ENCODE data around the gene UBE2U. TPM values are rescaled to one million over a fixed set of nuclear protein-coding genes. Genes with fewer than 3 reads are reported as not detected.

Gene UBE2U
- total and polyA plus RNA-seq, 9 donors = not detected

GRCh38 chr1:64231153-64231552 is 27.7 kb downstream of the UBE2U start:
- Histone ChIP-seq H3K9me3 (no peaks in the 10 kb centered on the region), H3K27ac (no peak overlapping the region), H3K4me3 (no peak overlapping the region), H3K4me1 (ENCODE audit: insufficient read depth) (no peaks in the 10 kb centered on the region), H3K36me3 (no peaks in the 10 kb centered on the region), H3K27me3 (no peaks in the 10 kb centered on the region)
- TF ChIP-seq CTCF (IDR thresholded peaks at IDR 0.05) = no peak
- TF ChIP-seq EP300 (IDR thresholded peaks at IDR 0.05) = no peak
- no peak for TF ChIP-seq POLR2A (IDR thresholded peaks at IDR 0.05)
- intact Hi-C loops (cut with DNase I) = no loop called here
- WGBS, 3 donors = 57 to 74% (median 58%) methylated on average over 4 of the region's 4 CpGs
- no peak for DNase-seq

- TF ChIP-seq POLR2A (IDR thresholded peaks at IDR 0.05) (no peak), CTCF (IDR thresholded peaks at IDR 0.05) (no peak), EP300 (IDR thresholded peaks at IDR 0.05) (no peak)
Observed at GRCh38 chr1:64231654-64232053, 28.2 kb downstream of the UBE2U start.

GRCh38 chr1:64234714-64235113 is 31.3 kb downstream of the UBE2U start:
- Histone ChIP-seq H3K36me3 (no peaks in the 10 kb centered on the region), H3K4me3 (no peak overlapping the region), H3K27me3 (no peaks in the 10 kb centered on the region), H3K9me3 (no peaks in the 10 kb centered on the region), H3K4me1 (ENCODE audit: insufficient read depth) (no peaks in the 10 kb centered on the region), H3K27ac (no peak overlapping the region)
- intact Hi-C loops (cut with DNase I) = no loop called here
- TF ChIP-seq CTCF (IDR thresholded peaks at IDR 0.05) = no peak
- no peak for TF ChIP-seq POLR2A (IDR thresholded peaks at IDR 0.05)
- TF ChIP-seq EP300 (IDR thresholded peaks at IDR 0.05) = no peak
- DNase-seq = no peak

More at GRCh38 chr1:64231654-64232053, 28.2 kb downstream of the UBE2U start:
- DNase-seq = no peak
- no peaks in the 10 kb centered on the region for H3K36me3 ChIP-seq
- H3K27ac ChIP-seq = no peak overlapping the region
- intact Hi-C loops (cut with DNase I) = no loop called here
- H3K27me3 ChIP-seq = no peaks in the 10 kb centered on the region
- no peaks in the 10 kb centered on the region for H3K4me1 ChIP-seq (ENCODE audit: insufficient read depth)
- no peaks in the 10 kb centered on the region for H3K9me3 ChIP-seq
- no peak overlapping the region for H3K4me3 ChIP-seq

DNA sequence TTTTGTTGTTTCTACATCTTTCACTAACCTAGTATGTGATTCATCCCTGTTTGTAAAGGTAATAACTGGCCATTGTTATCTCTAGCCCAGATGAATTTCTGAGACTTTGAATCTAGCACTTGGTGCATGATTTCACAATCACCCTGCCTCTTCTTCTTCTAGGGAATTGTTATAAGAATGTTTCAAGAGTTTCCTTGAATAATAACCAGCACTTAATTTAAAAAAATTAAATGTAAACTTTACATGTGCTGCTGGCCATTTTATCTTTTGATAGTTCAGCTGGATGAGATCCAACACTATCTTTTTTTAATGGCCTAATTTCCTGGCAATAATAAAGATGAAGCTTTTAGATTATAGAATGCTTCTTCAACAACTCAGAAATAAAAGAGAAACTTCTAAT is 31.8 kb downstream of the UBE2U start:
- intact Hi-C loops (cut with DNase I) = no loop called here
- no peaks in the 10 kb centered on the region for H3K9me3 ChIP-seq
- no peak overlapping the region for H3K27ac ChIP-seq
- H3K27me3 ChIP-seq = no peaks in the 10 kb centered on the region
- H3K4me3 ChIP-seq = no peak overlapping the region
- TF ChIP-seq POLR2A (IDR thresholded peaks at IDR 0.05) (no peak), EP300 (IDR thresholded peaks at IDR 0.05) (no peak), CTCF (IDR thresholded peaks at IDR 0.05) (no peak)
- DNase-seq = no peak
- H3K4me1 ChIP-seq (ENCODE audit: insufficient read depth) = no peaks in the 10 kb centered on the region
- no peaks in the 10 kb centered on the region for H3K36me3 ChIP-seq

- TF ChIP-seq CTCF (IDR thresholded peaks at IDR 0.05) (no peak), POLR2A (IDR thresholded peaks at IDR 0.05) (no peak), EP300 (IDR thresholded peaks at IDR 0.05) (no peak)
- H3K27ac ChIP-seq = no peak overlapping the region
- intact Hi-C loops (cut with DNase I) = no loop called here
- no peaks in the 10 kb centered on the region for H3K4me1 ChIP-seq (ENCODE audit: insufficient read depth)
- no peaks in the 10 kb centered on the region for H3K9me3 ChIP-seq
- no peaks in the 10 kb centered on the region for H3K36me3 ChIP-seq
- DNase-seq = no peak
- H3K4me3 ChIP-seq = no peak overlapping the region
- H3K27me3 ChIP-seq = no peaks in the 10 kb centered on the region
- 92 to 96% (median 95%) methylated on average over 1 of the region's 1 CpG for WGBS, 3 donors
Observed at GRCh38 chr1:64235910-64236309, 32.5 kb downstream of the UBE2U start.

All from ovary (tissue), 9 donors.